ENCODE results near the gene AGPAT1.
A peak's percentile ranks its signal among the peaks of the same experiment; 100 is the strongest.

The AGPAT1 gene

DNA sequence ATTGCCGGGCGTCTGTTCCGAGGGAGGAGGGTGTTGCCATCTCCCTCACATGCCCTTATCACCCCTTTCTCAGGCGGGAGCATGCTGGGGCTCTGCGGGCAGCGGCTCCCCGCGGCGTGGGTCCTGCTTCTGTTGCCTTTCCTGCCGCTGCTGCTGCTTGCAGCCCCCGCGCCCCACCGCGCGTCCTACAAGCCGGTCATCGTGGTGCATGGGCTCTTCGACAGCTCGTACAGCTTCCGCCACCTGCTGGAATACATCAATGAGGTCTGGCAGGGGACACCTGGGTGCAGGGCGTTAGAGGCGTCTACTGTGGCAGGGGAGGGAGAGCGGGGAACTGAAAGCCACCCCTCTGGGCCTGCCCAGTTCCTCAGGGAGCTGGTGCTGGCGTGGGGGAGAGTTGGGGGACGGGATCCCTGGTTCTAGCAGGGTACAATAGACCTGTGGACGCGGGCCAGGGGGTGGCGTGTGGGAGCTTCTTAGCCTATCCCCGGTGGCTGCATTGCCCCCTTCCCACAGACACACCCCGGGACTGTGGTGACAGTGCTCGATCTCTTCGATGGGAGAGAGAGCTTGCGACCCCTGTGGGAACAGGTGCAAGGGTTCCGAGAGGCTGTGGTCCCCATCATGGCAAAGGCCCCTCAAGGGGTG lies 21.2 kb downstream of the AGPAT1 start:
- H3K4me1 ChIP-seq (ENCODE audit: control insufficient read depth in 1 of 2, insufficient read depth in 1 of 2, low read depth in 1 of 2, low read length in 1 of 2) = peaks cover 15 to 17% of the 10 kb centered on the region in 2 experiments
- peak overlapping the region; percentile 55 to 58 for H3K4me3 ChIP-seq (ENCODE audit: low read depth in 1 of 2, low read length in 1 of 2)
- no peaks in the 10 kb centered on the region for H3K9me3 ChIP-seq
- peaks cover 57% of the 10 kb centered on the region for H3K27me3 ChIP-seq
- TF ChIP-seq, protein P1, sequence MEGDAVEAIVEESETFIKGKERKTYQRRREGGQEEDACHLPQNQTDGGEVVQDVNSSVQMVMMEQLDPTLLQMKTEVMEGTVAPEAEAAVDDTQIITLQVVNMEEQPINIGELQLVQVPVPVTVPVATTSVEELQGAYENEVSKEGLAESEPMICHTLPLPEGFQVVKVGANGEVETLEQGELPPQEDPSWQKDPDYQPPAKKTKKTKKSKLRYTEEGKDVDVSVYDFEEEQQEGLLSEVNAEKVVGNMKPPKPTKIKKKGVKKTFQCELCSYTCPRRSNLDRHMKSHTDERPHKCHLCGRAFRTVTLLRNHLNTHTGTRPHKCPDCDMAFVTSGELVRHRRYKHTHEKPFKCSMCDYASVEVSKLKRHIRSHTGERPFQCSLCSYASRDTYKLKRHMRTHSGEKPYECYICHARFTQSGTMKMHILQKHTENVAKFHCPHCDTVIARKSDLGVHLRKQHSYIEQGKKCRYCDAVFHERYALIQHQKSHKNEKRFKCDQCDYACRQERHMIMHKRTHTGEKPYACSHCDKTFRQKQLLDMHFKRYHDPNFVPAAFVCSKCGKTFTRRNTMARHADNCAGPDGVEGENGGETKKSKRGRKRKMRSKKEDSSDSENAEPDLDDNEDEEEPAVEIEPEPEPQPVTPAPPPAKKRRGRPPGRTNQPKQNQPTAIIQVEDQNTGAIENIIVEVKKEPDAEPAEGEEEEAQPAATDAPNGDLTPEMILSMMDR (IDR thresholded peaks at IDR 0.05) = peak; percentile 55
- H3K36me3 ChIP-seq = no peaks in the 10 kb centered on the region
- H3K27ac ChIP-seq = no peak overlapping the region

DNA sequence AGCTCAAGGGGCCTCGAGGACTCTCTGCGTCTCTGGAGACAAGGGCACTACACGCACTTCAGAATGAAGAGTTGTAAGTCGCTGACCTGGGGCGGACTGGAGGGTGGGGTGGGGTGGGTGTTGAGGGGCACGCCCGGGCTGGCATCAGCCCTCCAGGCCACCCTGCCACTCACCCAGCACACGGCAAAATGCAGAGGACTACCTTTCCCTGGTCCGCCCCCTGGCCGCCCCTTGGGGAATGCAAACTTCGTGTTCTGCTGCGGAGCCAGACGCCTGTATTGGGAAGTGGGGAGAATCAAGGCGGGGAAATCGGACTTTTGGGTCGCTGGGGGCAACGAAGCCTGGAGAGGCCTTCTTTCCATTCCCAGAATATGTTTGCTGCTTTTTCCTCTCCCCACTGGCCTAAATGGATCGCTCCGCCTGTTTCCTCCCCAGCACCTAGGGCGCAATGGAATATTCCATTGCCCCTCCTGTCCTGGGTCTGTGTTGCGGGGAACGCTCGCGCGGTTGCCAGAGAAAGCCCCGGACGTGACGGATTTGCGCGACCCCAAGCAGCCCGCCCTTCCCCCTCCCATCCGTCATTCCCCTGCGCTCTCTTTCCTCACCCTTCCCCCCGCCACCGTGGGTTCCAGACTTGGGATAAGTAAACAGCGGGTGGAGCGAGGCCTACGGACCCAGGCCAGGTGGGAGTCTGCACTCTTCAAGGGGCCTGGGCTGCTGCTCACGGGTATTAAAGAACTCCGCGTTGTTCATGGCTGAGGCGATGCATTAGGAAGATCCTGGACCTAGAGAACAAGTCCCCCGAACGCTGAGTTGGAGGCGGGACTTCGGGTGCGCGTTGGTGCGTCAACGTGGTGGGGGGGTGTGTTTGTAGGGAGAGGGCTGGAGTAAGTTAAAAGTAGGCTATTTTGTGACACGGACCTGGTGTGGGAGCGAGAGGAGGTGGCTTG lies 22.0 kb downstream of the AGPAT1 start, which contains the start of gene PPT2:
Gene PPT2 (plus strand): TSS at position 578 of the 950 bp plus-strand sequence. CDS start 454 bp downstream, outside the sequence.
- TF ChIP-seq, protein P1 (IDR thresholded peaks at IDR 0.05) = no peak
- no peaks in the 10 kb centered on the region for H3K36me3 ChIP-seq
- H3K4me3 ChIP-seq (ENCODE audit: low read depth in 1 of 2, low read length in 1 of 2) = peak within 1 kb of the TSS; percentile 55 to 58
- H3K9me3 ChIP-seq = no peaks in the 10 kb centered on the region
- H3K27me3 ChIP-seq = peaks cover 65% of the 10 kb centered on the region
- no peak within 1 kb of the TSS for H3K27ac ChIP-seq
- H3K4me1 ChIP-seq (ENCODE audit: control insufficient read depth in 1 of 2, insufficient read depth in 1 of 2, low read depth in 1 of 2, low read length in 1 of 2) = peaks cover 19 to 22% of the 10 kb centered on the region in 2 experiments

DNA sequence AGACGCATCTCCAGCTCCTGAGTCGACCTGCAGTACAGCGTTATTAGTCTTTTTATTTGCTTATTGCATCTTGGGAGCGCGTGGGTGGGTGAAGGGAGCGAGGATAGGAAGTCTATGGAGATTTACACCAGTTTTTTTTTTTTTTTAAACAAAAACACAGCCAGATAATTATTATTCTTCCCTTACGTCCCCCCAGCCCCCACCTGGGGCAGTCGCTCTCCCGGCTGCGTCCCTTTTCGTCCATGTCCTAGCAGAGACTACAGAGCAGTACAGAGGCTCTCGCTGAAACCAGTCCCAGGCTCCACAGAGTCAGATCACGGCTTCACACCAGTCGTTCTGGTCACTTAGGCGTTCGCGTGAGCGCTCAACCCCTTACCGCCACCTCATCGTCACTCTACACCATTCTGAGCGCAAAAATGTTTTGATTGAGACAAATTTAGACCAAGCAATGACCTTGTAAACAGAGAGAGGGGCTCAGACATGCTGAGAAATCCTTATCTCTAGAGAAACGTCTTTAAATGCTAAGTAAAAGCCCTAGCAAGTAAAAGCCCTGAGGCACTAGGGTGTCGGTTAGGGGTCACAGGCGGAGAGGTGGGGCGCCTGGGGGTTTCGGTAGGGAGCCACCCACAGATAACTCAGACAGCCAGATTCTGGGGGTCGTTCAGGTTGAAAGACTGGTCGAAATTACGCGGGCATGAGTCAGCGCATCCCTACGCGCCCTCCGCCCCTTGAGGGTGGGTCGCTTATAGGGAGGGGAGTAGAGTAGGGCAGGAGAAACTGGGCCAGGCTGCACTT lies 22.9 kb downstream of the AGPAT1 start:
- H3K4me1 ChIP-seq (ENCODE audit: control insufficient read depth in 1 of 2, insufficient read depth in 1 of 2, low read depth in 1 of 2, low read length in 1 of 2) = peaks cover 25 to 27% of the 10 kb centered on the region in 2 experiments
- H3K27ac ChIP-seq = no peak overlapping the region
- H3K4me3 ChIP-seq (ENCODE audit: low read depth in 1 of 2, low read length in 1 of 2) = no peak overlapping the region
- TF ChIP-seq, protein P1 (IDR thresholded peaks at IDR 0.05) = no peak
- H3K9me3 ChIP-seq = no peaks in the 10 kb centered on the region
- H3K27me3 ChIP-seq = peaks cover 74% of the 10 kb centered on the region
- no peaks in the 10 kb centered on the region for H3K36me3 ChIP-seq

DNA sequence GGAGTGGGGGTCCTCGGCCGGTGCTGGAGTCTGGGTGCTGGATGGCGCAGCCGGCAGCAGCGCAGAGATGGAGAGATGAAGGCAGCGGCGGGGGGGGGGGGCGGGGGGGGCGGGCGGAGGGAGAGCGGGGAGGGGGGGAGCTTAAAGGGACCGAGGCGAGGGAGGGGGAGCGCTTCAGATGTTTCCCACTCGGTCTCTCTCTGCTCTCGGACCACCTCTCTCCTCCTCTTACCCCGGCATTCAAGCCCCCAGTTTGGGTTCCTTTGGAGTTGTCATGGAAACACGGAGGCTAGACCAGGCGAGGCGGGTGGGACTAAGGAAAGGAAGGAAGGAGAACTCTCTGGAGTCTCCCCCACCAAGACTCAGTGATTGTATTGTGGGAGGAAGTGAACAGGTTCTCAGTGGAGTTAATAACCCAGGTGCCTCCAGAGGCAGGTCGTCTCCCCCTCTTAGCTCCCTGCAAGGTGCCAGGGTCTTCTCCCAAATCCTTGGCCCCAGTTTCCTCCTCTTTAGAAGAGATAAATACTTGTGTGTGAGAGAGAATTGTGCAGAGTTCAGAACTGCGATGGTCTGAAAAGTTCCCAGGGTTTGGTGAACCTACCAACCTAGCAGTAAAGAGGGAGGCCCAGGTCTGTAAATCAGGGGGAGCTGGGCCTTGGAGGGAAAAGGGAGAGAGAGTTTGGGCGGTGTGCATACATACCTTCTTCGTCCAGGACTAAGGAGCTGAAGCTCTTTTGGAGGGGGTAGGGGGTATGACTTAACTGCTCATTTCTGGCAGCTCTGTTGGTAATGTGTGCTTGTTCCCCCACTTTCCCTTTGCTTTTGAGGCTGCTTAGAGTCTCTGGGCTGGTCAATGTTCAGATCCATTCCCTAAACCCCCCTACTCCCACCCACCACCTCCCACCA lies 23.8 kb downstream of the AGPAT1 start, which contains the start of gene PRRT1:
Gene PRRT1 (minus strand): TSS at position 77 of the 906 bp plus-strand sequence. CDS start 112 bp downstream, outside the sequence.
- Histone ChIP-seq H3K27ac (no peak within 1 kb of the TSS), H3K36me3 (no peaks in the 10 kb centered on the region), H3K9me3 (no peaks in the 10 kb centered on the region), H3K27me3 (peaks cover 82% of the 10 kb centered on the region), H3K4me3 (ENCODE audit: low read depth in 1 of 2, low read length in 1 of 2) (no peak within 1 kb of the TSS), H3K4me1 (ENCODE audit: control insufficient read depth in 1 of 2, insufficient read depth in 1 of 2, low read depth in 1 of 2, low read length in 1 of 2) (peaks cover 25 to 27% of the 10 kb centered on the region in 2 experiments)
- TF ChIP-seq, protein P1 (IDR thresholded peaks at IDR 0.05) = no peak

Measured in neutrophil (primary cell).